OCI-M2 (cell line): Measurements from ENCODE around the gene DMGDH.
"Not testable (repeated sequence)": the region's sequence is repeated elsewhere in the genome, so short reads cannot be mapped to it uniquely, and the experiment has no call there.

Source experiments
- DNase-seq: peaks from one replicate; lab custom pipeline; 2025; ENCODE audit not compliant: unreplicated experiment; lab: John Stamatoyannopoulos, UW

The DMGDH gene

GRCh38 chr5:79014631-79015030, 54.8 kb downstream of the DMGDH start:
- DNase-seq = no peak

- DNase-seq = no peak
Measured at GRCh38 chr5:79011869-79012268, 57.6 kb downstream of the DMGDH start.

DNA sequence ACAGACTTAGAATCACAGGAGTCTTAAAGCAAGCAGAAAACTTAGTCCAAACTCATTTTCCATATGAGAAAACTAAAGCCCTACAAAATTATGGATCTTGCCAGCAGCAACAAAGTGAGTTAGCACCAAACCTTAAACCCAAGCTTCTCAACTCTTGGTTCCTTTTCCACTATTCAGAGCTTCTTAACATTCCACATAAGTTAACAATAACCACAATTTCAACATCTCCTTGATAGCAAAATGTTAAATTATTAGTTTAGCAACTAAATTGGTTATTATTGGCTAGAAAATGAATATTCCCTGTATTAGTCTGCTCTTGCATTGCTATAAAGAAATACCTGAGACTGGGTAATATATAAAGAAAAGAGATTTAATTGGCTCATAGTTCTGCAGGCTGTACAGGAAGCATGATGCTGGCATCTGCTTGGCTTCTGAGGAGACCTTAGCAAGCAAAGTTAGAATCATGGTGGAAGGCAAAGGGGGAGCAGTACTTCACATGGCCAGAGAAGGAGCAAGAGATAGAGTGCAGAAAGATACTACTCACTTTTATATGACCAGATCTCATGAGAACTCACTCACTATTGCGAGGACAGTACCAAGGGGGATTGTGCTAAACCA, 58.1 kb downstream of the DMGDH start:
- no peak for DNase-seq

DNA sequence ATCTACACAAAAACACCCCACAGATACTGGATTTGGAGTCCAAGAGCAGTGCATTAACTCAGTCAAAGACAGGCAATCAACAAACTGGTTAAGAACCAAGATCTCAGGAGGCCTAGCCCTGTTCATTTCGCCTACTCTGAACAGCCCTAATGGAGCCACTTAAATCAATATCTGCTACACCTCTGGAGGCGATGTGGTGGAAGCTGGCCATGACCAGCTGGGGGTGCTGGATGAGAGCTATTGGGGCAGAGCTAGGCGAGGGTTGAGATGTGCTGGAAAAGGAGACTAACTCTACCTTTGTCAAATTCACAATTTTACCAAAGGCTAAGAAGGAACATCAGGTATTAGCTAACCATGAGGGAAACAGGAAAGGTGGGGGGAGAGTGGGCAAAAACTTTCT, 61.1 kb downstream of the DMGDH start:
- no peak for DNase-seq

GRCh38 chr5:79007872-79008271, 61.6 kb downstream of the DMGDH start:
- no peak for DNase-seq

DNA sequence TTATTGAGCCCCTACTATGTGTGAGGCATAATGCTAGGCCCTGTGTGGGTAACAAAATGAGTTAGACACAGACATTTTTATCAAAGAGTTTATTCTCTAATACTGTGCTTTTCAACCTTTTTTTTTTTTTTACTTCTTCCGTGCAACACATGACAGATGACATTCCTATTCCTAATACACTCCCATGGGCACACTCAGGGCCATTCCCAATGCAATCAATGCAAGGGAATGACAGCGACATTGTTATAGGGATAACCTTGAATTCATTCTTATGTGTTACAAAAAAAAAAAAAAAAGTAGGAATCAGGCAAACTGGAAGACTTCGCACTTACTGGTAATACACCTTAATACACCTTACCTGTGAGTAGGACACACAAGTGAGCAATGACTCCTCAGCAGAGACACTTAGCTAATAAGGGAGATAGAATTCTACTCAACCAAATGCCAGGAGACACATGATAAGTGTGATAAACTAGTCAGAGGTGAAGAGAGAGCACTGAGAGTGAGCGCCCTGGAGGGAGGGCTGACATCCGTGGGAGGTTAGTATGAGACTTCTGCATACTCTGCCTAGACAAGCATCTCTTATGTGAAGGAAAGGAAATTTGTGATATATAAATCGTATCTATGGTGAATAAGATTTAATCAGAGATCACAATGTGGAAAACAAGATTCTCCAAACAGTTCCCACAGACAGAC, 63.4 kb downstream of the DMGDH start:
- no peak for DNase-seq

DNA sequence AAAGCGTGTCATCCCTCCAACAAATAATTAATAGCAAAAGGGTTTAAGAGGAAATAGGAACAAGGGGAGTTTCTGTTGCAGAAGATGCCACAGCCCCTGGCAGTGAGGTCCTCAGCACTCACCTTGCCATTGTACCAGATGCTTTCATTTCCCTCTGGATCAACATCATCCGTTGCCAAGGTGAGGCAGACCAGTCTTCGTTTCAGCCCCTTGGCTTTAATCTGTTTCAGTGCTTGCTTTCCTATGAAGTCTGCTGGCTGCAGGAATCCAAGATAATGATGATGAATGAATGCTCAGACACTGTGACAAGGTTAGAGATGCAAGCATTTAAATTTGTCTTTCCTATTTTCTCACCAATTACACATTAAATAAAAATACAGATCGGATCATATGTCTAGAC, 64.3 kb downstream of the DMGDH start:
- no peak for DNase-seq

DNA sequence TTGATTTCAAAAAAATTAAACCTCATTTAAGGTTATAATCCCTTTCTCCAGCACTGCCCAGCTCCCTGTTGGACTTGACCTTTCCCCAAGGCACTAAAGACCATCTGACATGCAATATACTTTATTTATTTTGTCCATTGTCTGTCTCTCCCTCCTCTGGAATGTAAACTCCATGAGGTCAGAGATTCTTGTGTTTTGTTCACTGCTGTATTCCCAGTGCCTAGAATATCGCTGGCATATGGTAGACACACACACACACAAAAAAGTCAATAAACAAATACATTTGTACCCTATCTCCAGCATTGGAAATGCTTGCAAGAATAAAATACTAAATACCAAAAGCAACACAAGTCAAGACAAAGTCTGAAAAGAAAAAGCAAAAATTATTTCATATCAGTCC, 67.1 kb downstream of the DMGDH start:
- no peak for DNase-seq

GRCh38 chr5:79001471-79001870, 68.0 kb downstream of the DMGDH start:
- no peak for DNase-seq

DNA sequence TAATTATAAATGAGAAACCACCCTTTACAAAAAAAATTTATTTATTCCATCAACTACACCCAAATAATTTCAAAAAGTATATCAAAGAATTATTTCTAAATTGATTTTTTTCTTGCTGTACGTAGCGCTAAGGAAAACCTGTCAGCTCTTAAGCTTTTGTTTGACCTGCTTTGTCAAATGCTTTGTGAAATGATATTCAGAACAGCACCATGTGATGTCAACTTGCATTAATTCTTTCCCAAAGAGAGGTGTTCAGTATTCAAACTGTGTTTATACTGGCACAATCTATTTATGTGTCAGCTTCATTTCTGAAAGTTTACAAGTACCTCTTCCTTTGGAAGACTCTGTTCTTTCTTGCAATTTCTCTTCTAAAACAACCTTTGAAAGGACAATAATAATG, 72.4 kb downstream of the DMGDH start:
- no peak for DNase-seq

GRCh38 chr5:78995521-78996007, 73.9 kb downstream of the DMGDH start:
- no peak for DNase-seq

- DNase-seq = no peak
Measured at GRCh38 chr5:78993165-78993564, 76.3 kb downstream of the DMGDH start.

DNA sequence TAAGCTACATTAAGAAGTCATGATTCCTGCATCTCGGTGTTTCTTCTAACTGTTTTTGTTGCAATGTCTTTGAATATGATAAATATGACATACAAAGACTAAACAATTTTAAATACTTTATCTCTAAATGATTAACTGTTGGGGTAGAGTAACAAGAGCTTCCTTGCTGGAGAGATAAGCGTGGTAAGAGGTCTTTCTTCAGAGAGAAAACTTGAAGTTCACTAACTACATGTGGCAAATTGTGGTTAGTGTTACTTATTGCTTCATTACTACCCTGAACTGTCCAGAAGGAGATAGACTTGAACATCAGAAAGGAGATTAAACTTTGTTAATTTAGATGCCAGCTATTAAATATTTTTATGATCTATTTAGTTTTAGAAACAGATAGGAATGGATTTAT, 77.3 kb downstream of the DMGDH start:
- DNase-seq = no peak

GRCh38 chr5:78989080-78989479, 80.4 kb downstream of the DMGDH start:
- no peak for DNase-seq

- no peak for DNase-seq
Measured at GRCh38 chr5:78985725-78986223, 83.7 kb downstream of the DMGDH start.

- DNase-seq = no peak
Measured at GRCh38 chr5:78985116-78985724, 84.3 kb downstream of the DMGDH start, which contains the start of gene ARSB. ARSB (minus strand) TSS chr5:78985310; CDS start chr5:78985248, 62 bp downstream.

DNA sequence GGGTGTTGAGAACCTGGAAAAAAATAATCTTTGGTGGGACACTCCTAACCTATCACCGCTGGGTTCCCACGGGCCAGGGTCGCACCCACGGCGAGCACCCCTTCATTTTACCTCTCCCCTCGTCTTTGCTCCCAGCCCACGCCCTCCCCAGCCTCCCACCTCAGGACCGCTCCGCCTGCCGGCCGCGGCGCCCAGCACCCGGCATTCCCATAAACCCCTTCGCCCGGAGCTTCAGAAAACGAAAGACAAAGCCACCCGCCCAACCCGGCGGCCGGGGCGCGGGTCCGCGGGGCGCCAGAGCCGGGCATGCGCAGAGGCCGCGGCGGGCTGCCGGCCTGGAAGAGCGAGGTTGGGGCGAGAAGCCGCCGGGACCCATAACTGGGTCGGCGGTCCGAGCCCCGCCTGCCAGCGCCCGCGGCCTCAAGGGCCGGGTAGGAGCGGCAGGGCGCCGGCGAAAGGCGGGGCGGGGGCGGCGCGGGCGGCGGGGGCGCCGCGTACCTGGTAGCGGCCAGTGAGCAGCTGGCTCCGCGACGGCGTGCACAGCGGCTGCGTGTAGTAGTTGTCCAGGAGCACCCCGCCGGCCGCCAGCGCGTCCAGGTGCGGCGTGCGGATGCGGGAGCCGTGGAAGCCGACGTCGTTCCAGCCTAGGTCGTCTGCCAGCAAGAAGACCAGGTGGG, 84.9 kb downstream of the DMGDH start:
- DNase-seq = no peak

GRCh38 chr5:78983601-78984438, 85.7 kb downstream of the DMGDH start:
- no peak for DNase-seq

DNA sequence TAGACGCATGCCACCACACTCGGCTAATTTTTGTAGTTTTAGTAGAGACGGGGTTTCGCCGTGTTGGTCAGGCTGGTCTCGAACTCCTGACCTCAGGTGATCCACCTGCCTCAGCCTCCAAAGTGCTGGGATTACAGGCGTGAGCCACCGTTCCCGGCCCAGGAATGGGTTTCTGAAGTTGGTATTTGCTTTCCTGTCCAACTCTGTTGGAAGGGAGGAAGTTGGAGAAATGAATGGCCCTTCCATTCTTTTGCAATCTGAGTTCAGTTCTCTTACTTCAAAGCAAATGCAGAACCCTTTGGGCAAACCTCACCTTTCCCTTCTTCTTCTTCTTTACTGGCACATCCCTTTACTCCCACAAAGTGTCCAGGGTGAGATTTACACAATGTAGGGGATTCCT, 86.3 kb downstream of the DMGDH start:
- not testable (repeated sequence) for DNase-seq

DNA sequence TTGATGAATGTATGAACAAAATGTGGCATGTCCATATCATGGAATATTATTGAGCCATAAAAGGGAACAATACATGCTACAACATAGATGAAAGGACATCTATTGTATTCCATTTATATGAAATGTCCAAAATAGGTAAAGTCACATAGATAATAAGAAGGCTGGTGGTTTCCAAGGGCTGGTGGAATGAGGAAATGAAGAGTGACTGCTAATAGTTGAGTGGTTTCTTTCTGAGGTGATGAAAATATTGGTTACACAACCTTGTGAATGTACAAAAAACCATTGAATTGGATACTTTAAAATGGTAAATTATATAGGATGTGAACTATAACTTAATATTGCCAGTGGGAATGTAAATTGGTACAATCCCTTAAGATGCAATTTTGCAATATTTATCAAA, 89.6 kb downstream of the DMGDH start:
- DNase-seq = no peak
